Type B pancreatic cell (in vitro differentiated cells): ENCODE results near the gene TMEM184B. TPM values are rescaled to one million over a fixed set of nuclear protein-coding genes. Genes with fewer than 3 reads are reported as not detected.

Experiments used
- DNase-seq: peaks from one replicate; pipeline ENCODE4 v3.0.0; 2021; ENCODE audit warnings: mixed read lengths; ENCODE audit not compliant: unreplicated experiment; ENCODE audit errors: extremely low spot score
- H3K27ac Mint-ChIP-seq: 2 replicates; pipeline ENCODE4 v1.8.0; 2021; ENCODE audit warnings: mild to moderate bottlenecking, mixed read lengths
- H3K27me3 Mint-ChIP-seq: 2 replicates; pipeline ENCODE4 v1.8.0; 2021; ENCODE audit warnings: mixed read lengths
- H3K36me3 Mint-ChIP-seq: 2 replicates; pipeline ENCODE4 v1.8.0; 2021; ENCODE audit warnings: mixed read lengths
- H3K4me1 Mint-ChIP-seq: one replicate; pipeline ENCODE4 v1.8.0; 2021; ENCODE audit warnings: mixed read lengths; ENCODE audit not compliant: unreplicated experiment
- H3K4me3 Mint-ChIP-seq: 2 replicates; pipeline ENCODE4 v1.8.0; 2021; ENCODE audit warnings: mild to moderate bottlenecking, mixed read lengths
- H3K9me3 Mint-ChIP-seq: 2 replicates; pipeline ENCODE4 v1.8.0; 2021; ENCODE audit warnings: mixed read lengths
- total RNA-seq: library from RNA; stranded (reverse); gene quantifications from 2 replicates; pipeline ENCODE4 v1.2.1, GENCODE V29; 2021; ENCODE audit warnings: low replicate concordance
- TF ChIP-seq, protein P1 (sequence below): fragments of 200-600 bp; sonication (generic); conservative IDR thresholded peaks from 2 replicates; pipeline ENCODE4 v1.5.0; 2021; ENCODE audit warnings: antibody characterized with exemption, mild to moderate bottlenecking

The TMEM184B gene
- total RNA-seq, 1 donor from 2014 or later: 66.7 TPM

DNA sequence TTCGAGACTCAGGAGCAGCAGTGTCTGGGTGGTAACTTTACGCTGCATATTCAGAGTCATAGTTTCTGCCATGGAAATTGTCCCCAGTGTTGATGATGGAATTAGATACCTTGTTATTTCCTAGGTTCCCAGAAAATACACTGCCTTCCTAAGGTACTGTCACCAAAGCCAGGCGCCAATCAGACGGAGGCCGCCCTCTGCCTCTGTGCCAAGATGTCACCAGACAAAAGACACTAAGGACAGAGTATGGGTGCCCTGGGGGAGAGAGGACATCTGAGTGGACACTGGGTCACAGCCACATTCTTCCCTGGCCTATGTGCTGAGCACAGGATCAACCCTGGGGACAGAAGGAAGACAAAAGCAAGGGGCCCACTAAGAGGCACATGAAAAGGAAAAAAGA lies 102.3 kb downstream of the TMEM184B start:
- Mint-ChIP-seq H3K27ac (no peak overlapping the region), H3K4me1 (peaks cover 13% of the 10 kb centered on the region), H3K27me3 (no peaks in the 10 kb centered on the region), H3K9me3 (no peaks in the 10 kb centered on the region), H3K4me3 (no peak overlapping the region), H3K36me3 (peaks cover 8% of the 10 kb centered on the region)
- TF ChIP-seq, protein P1, sequence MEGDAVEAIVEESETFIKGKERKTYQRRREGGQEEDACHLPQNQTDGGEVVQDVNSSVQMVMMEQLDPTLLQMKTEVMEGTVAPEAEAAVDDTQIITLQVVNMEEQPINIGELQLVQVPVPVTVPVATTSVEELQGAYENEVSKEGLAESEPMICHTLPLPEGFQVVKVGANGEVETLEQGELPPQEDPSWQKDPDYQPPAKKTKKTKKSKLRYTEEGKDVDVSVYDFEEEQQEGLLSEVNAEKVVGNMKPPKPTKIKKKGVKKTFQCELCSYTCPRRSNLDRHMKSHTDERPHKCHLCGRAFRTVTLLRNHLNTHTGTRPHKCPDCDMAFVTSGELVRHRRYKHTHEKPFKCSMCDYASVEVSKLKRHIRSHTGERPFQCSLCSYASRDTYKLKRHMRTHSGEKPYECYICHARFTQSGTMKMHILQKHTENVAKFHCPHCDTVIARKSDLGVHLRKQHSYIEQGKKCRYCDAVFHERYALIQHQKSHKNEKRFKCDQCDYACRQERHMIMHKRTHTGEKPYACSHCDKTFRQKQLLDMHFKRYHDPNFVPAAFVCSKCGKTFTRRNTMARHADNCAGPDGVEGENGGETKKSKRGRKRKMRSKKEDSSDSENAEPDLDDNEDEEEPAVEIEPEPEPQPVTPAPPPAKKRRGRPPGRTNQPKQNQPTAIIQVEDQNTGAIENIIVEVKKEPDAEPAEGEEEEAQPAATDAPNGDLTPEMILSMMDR: no peak
- no peak for DNase-seq

Other genes starting within 250 kb of the TMEM184B start
- 45.4 and 45.6 TPM in 2 replicates for gene PICK1, start 215.6 kb downstream of the TMEM184B start, total RNA-seq
- not detected in 2 replicates for gene SLC16A8, start 188.8 kb downstream of the TMEM184B start, total RNA-seq
- 4.5 and 12.1 TPM in 2 replicates for gene BAIAP2L2, start 162.3 kb downstream of the TMEM184B start, total RNA-seq
- 64.1 and 78.6 TPM in 2 replicates for gene PLA2G6, start 91.2 kb downstream of the TMEM184B start, total RNA-seq
- 14.6 and 60.9 TPM in 2 replicates for gene MAFF, start 71.0 kb downstream of the TMEM184B start, total RNA-seq
- 199 and 219 TPM in 2 replicates for gene CSNK1E, start 44.4 kb upstream of the TMEM184B start, total RNA-seq
- 1.3 and 2.0 TPM in 2 replicates for gene KCNJ4, start 182.2 kb upstream of the TMEM184B start, total RNA-seq
- gene KDELR3, start 195.1 kb upstream of the TMEM184B start, total RNA-seq: 10.6 and 24.2 TPM in 2 replicates
- gene DDX17, start 233.3 kb upstream of the TMEM184B start, total RNA-seq: 377 and 531 TPM in 2 replicates